GM12878 (cell line): ENCODE data around the gene MLST8. TPM values are rescaled to one million over a fixed set of nuclear protein-coding genes. Genes with fewer than 3 reads are reported as not detected.

Experiments used
- ATAC-seq: fragments of 200-7000 bp; cut with Tn5 transposase; 3 replicates; pipeline ENCODE4 v1.9.1; 2020; ENCODE audit warnings: mild to moderate bottlenecking, moderate library complexity
- BruUV-seq: library from RNA; stranded (reverse); fragments of 400-500 nt; replicated peaks from 2 replicates; lab custom pipeline; 2021; lab: Mats Ljungman, UMichigan
- CTCF ChIA-PET: fragments of 300-600 bp; sonication (Branson Sonifier 250); formaldehyde crosslinking; extraction: SDS; loops from one replicate; lab custom pipeline; 2021; ENCODE audit warnings: inconsistent platforms; lab: Yijun Ruan, JAX
- POLR2A ChIA-PET: fragments of 350-600 bp; formaldehyde crosslinking; extraction: SDS; loops from one replicate; lab custom pipeline; 2021; ENCODE audit warnings: inconsistent platforms; lab: Charles Lee
- RAD21 ChIA-PET: fragments of 300-600 bp; sonication (Branson Sonifier 250); formaldehyde crosslinking; loops from one replicate; lab custom pipeline; 2023; ENCODE audit warnings: antibody characterized with exemption; ENCODE audit not compliant: unreplicated experiment; lab: Charles Lee
- SMC1A ChIA-PET: fragments of 300-600 bp; sonication (Branson Sonifier 250); formaldehyde crosslinking; loops from one replicate; lab custom pipeline; 2023; ENCODE audit not compliant: unreplicated experiment, uncharacterized antibody; lab: Charles Lee
- DNase-seq: peaks from one replicate; pipeline ENCODE4 v3.0.0-alpha.2; 2011; ENCODE audit warnings: low read depth, low spot score
- FAIRE-seq: peaks from 3 replicates; lab custom pipeline; 2011; peaks lifted over from hg19 to GRCh38; lab: Jason Lieb, UNC
- H2AFZ ChIP-seq: 2 replicates; pipeline ENCODE4 v1.6.0; 2011; ENCODE audit warnings: low read depth, low read length, control low read depth; ENCODE audit not compliant: control insufficient read depth
- H3K27ac ChIP-seq: 2 replicates; pipeline ENCODE4 v1.5.1; 2011; ENCODE audit warnings: control low read depth; ENCODE audit not compliant: control insufficient read depth, insufficient read depth
- H3K27me3 ChIP-seq, 2 experiments: replicated peaks in 1 of 2; 2 replicates each; pipeline versions ENCODE4 v1.6.0 to v1.6.1; 2011; ENCODE audit warnings: low read length in 1 of 2; ENCODE audit not compliant: control insufficient read depth in 2 of 2, insufficient read depth in 2 of 2
- H3K36me3 ChIP-seq, 2 experiments: 2 replicates each; pipeline ENCODE4 v1.5.1; 2011; ENCODE audit warnings: low read length in 1 of 2; ENCODE audit not compliant: control insufficient read depth in 2 of 2, insufficient read depth in 2 of 2
- H3K4me1 ChIP-seq: 2 replicates; pipeline ENCODE4 v1.6.1; 2011; ENCODE audit warnings: mild to moderate bottlenecking, low read length, moderate library complexity, mixed read lengths; ENCODE audit not compliant: control insufficient read depth, insufficient read depth
- H3K4me2 ChIP-seq: 2 replicates; pipeline ENCODE4 v1.6.0; 2011; ENCODE audit warnings: control low read depth; ENCODE audit not compliant: control insufficient read depth, insufficient read depth
- H3K4me3 ChIP-seq: fragments of 200-600 bp; sonication (generic); 2 replicates; pipeline ENCODE4 v1.5.1; 2016
- H3K79me2 ChIP-seq: 2 replicates; pipeline ENCODE4 v1.6.0; 2011; ENCODE audit warnings: low read length; ENCODE audit not compliant: control insufficient read depth, insufficient read depth
- H3K9ac ChIP-seq: 2 replicates; pipeline ENCODE4 v1.8.0; 2011; ENCODE audit warnings: low read length, control low read depth, mixed read lengths; ENCODE audit not compliant: control insufficient read depth, insufficient read depth
- H3K9me3 ChIP-seq: replicated peaks from 3 replicates; pipeline ENCODE4 v1.5.1; 2011; ENCODE audit warnings: mild to moderate bottlenecking, low read length; ENCODE audit not compliant: control insufficient read depth, insufficient read depth
- H4K20me1 ChIP-seq: 2 replicates; pipeline ENCODE4 v1.6.0; 2011; ENCODE audit not compliant: control insufficient read depth, insufficient read depth
- CHD1 ChIP-seq: IDR thresholded peaks from 2 replicates; pipeline ENCODE4 v1.6.1; 2012; ENCODE audit warnings: low read depth, low read length, improper control_type of control experiment
- CTCF ChIP-seq, 3 experiments: IDR thresholded peaks in 2 of 3; conservative IDR thresholded peaks in 1 of 3; 2 replicates each; pipeline ENCODE4 v1.5.1; 2011; ENCODE audit warnings: low read depth in 3 of 3, low read length in 3 of 3, mild to moderate bottlenecking in 3 of 3, control low read depth in 2 of 3, moderate library complexity in 2 of 3, inconsistent platforms in 1 of 3, mixed read lengths in 1 of 3; ENCODE audit not compliant: control insufficient read depth in 2 of 3, insufficient read depth in 1 of 3; ENCODE audit errors: extremely low read depth in 1 of 3
- EZH2 ChIP-seq: IDR thresholded peaks from 2 replicates; pipeline ENCODE4 v1.6.1; 2012; ENCODE audit warnings: low read depth, mild to moderate bottlenecking, control low read depth, inconsistent platforms, low read length, borderline replicate concordance; ENCODE audit not compliant: control insufficient read depth
- IRF3 ChIP-seq: fragments of 450-650 bp; IDR thresholded peaks from 2 replicates; pipeline ENCODE4 v1.6.1; 2014; ENCODE audit warnings: mild to moderate bottlenecking
- MAX ChIP-seq: IDR thresholded peaks from 2 replicates; pipeline ENCODE4 v1.6.1; 2012; ENCODE audit warnings: low read depth, low read length, improper control_type of control experiment
- NFIC ChIP-seq: IDR thresholded peaks from 2 replicates; pipeline ENCODE4 v1.6.1; 2012; ENCODE audit warnings: low read depth, mild to moderate bottlenecking, inconsistent platforms, low read length, moderate library complexity
- PBX3 ChIP-seq: IDR thresholded peaks from 2 replicates; pipeline ENCODE4 v1.6.1; 2011; ENCODE audit warnings: mild to moderate bottlenecking, low read depth, low read length, moderate library complexity; ENCODE audit not compliant: insufficient replicate concordance
- RCOR1 ChIP-seq: conservative IDR thresholded peaks from 2 replicates; pipeline ENCODE4 v1.6.1; 2012; ENCODE audit warnings: low read depth, low read length, improper control_type of control experiment
- RELA ChIP-seq: fragments of 450-650 bp; IDR thresholded peaks from 2 replicates; pipeline ENCODE4 v1.8.0; 2014; ENCODE audit warnings: borderline replicate concordance; ENCODE audit not compliant: partially characterized antibody
- RFX5 ChIP-seq: IDR thresholded peaks from 2 replicates; pipeline ENCODE4 v1.6.1; 2011; ENCODE audit warnings: low read depth, low read length, improper control_type of control experiment
- RUNX3 ChIP-seq: IDR thresholded peaks from 2 replicates; pipeline ENCODE4 v1.6.1; 2012; ENCODE audit warnings: low read length, inconsistent platforms
- SIX5 ChIP-seq: IDR thresholded peaks from 2 replicates; pipeline ENCODE4 v1.6.1; 2011; ENCODE audit warnings: mild to moderate bottlenecking, low read depth, low read length, moderate library complexity; ENCODE audit not compliant: severe bottlenecking
- YY1 ChIP-seq: IDR thresholded peaks from 2 replicates; pipeline ENCODE4 v1.6.1; 2011; ENCODE audit warnings: low read depth, mild to moderate bottlenecking, low read length
- ZNF207 ChIP-seq: fragments of 450-650 bp; IDR thresholded peaks from 2 replicates; pipeline ENCODE4 v1.6.1; 2014; ENCODE audit warnings: antibody characterized with exemption, mild to moderate bottlenecking, borderline replicate concordance
- ZNF687 ChIP-seq: fragments of 450-650 bp; IDR thresholded peaks from 2 replicates; pipeline ENCODE4 v1.6.1; 2017; ENCODE audit warnings: mild to moderate bottlenecking, moderate library complexity
- ZSCAN29 ChIP-seq: fragments of 450-650 bp; IDR thresholded peaks from 2 replicates; pipeline ENCODE4 v1.6.1; 2017; ENCODE audit warnings: mild to moderate bottlenecking, moderate library complexity
- ZZZ3 ChIP-seq: IDR thresholded peaks from 2 replicates; pipeline ENCODE4 v1.6.1; 2011; ENCODE audit warnings: low read depth; ENCODE audit not compliant: control insufficient read depth, insufficient read length
- WGBS: methylation state at CpG from one replicate; pipeline ENCODE4 v1.1.6; 2016; ENCODE audit warnings: low lambda C conversion rate; ENCODE audit not compliant: insufficient replicate concordance, insufficient coverage; ENCODE audit errors: missing lambda C conversion rate; 5-methylcytosine and 5-hydroxymethylcytosine counted together
- in situ Hi-C: fragments of 300-500 bp; cut with MboI; formaldehyde crosslinking; loops from 9 replicates; pipeline ENCODE4 v1.14.3; 2018; ENCODE audit warnings: mixed read lengths
- intact Hi-C: fragments of 100-400 bp; cut with micrococcal nuclease; formaldehyde crosslinking; loops from one replicate; pipeline ENCODE4 v1.14.2; 2022; ENCODE audit not compliant: unreplicated experiment
- polyA plus RNA-seq, 11 experiments: library from polyadenylated mRNA; depleted of rRNA in 4 of 11; unstranded in 6 of 11; stranded (reverse) in 5 of 11; fragments of >200 nt; fragmentation: Nextera tagmentation in 4 of 11; fragmentation: Illumina TruSeq in 1 of 11; extraction: Ambion mirVana in 4 of 11; extraction: Trizol in 1 of 11; gene quantifications; 1 replicate in 1 of 11; 2 replicates in 10 of 11; pipeline versions ENCODE4 v1.2.1 to v1.2.3, GENCODE V29; 2011 to 2016; ENCODE audit warnings: inconsistent platforms in 2 of 11, missing spikeins in 2 of 11, low read depth in 1 of 11
- total RNA-seq, 4 experiments: library from RNA; depleted of rRNA in 3 of 4; stranded (reverse); fragments of >200 nt in 3 of 4; fragmentation: Illumina TruSeq in 1 of 4; extraction: Trizol in 1 of 4; gene quantifications; 2 replicates each; pipeline versions ENCODE4 v1.2.1 to v1.2.3, GENCODE V29; 2013 to 2021

MLST8 gene
- total and polyA plus RNA-seq, 10 of the 15 experiments (the other 5 are each of a cell fraction or from before 2014, with no cell fraction given), result 1.0 to 114 (median 64.2) TPM

GRCh38 chr16:2186505-2186904 is 18.7 kb upstream of the MLST8 start:
- POLR2A ChIA-PET, result no interaction called here
- FAIRE-seq (no peak), DNase-seq (no peak), ATAC-seq (no peak)
- no peaks in the 10 kb centered on the region for H3K9me3 ChIP-seq
- in situ Hi-C loops (no loop called here), intact Hi-C loops (no loop called here)
- H3K4me3 ChIP-seq, result no peak overlapping the region
- RAD21 ChIA-PET, result no interaction called here
- H3K27me3 ChIP-seq, result no peaks in the 10 kb centered on the region; a peak in 1 of 4 replicates
- SMC1A ChIA-PET, result no interaction called here
- CTCF ChIA-PET, result no interaction called here
- no peaks in the 10 kb centered on the region for H3K79me2 ChIP-seq
- H2AFZ ChIP-seq, result no peak overlapping the region
- H3K36me3 ChIP-seq, result no peaks in the 10 kb centered on the region
- BruUV-seq, result no TSS peak
- no peak overlapping the region for H3K27ac ChIP-seq
- H3K4me2 ChIP-seq, result no peak overlapping the region
- H3K9ac ChIP-seq, result no peak overlapping the region
- WGBS, result 61% methylated on average over 20 of the region's 20 CpGs
- H3K4me1 ChIP-seq, result no peaks in the 10 kb centered on the region
- no peak for TF ChIP-seq RFX5
- TF ChIP-seq RELA, result no peak
- TF ChIP-seq ZZZ3, result no peak
- TF ChIP-seq RCOR1, result no peak
- no peak for TF ChIP-seq PBX3
- no peak for TF ChIP-seq MAX
- no peak for TF ChIP-seq ZSCAN29
- no peak for TF ChIP-seq ZNF687
- TF ChIP-seq ZNF207, result no peak
- TF ChIP-seq IRF3, result no peak
- no peak for TF ChIP-seq SIX5
- TF ChIP-seq RUNX3, result no peak
- no peak for TF ChIP-seq CTCF (IDR thresholded peaks at IDR 0.05 in 2 of 3, conservative IDR thresholded peaks at IDR 0.05 in 1 of 3; ENCODE audit: control insufficient read depth in 2 of 3, extremely low read depth in 1 of 3, insufficient read depth in 1 of 3, low read depth in 3 of 3, low read length in 3 of 3)
- TF ChIP-seq NFIC, result no peak
- TF ChIP-seq YY1, result no peak
- TF ChIP-seq EZH2, result no peak
- TF ChIP-seq CHD1, result no peak
- no peaks in the 10 kb centered on the region for H4K20me1 ChIP-seq
